Measurements from ENCODE around the gene NDUFV3. TPM values are rescaled to one million over a fixed set of nuclear protein-coding genes. Genes with fewer than 3 reads are reported as not detected.

NDUFV3 gene
- total RNA-seq (2022; extraction: Qiagen RNA extraction; ENCODE audit: low read depth): 20.7 to 23.6 TPM (median 21.5 TPM) in 5 replicates

DNA sequence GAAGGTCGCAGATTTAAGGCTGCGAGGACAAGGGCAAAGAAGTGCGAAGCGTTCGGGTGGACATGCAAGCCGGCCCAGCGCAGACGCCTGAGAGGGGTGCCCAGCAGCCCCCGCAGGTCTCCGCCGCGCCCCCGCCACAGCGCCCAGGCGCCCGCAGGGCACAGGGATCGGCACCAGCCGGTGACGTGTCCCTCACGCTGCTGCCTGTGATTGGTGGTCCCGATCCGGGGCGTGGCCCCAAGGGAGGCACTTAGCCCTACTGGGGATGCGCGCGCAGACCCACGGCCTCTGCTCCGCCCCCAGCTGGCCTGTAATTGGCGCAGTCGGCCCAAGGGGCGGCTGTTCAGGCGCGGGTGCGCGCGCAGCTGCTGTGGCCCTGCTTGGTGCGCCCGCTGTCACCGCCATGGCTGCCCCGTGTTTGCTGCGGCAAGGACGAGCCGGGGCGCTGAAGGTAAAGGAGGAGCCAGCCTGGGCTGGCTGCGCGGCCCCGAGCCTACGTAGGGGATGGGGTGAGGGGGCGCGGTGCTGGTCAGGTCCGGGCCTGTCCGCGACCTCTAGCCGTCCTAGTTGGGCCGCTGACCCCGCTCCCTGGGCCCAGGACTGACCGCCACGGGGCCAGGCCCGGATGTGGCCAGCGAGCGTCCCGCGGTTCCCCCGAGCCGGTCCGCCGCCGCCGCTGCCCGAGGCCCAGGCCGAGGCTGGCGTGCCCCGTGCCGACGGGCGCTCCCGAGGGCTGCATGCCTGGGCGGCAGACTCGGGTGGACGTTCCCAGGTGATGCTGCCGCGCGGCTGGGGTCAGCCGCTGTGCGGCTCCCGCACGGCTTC, at the start of gene NDUFV3:
NDUFV3 (plus strand) TSS at position 379 of the 825 bp plus-strand sequence; CDS start at position 404, 25 bp downstream.

GRCh38 chr21:42878993-42879787, 13.9 kb upstream of the NDUFV3 start, which contains the start of gene WDR4:
TSS of gene WDR4 (minus strand) at chr21:42879539. CDS start at chr21:42879495, 44 bp downstream.

DNA sequence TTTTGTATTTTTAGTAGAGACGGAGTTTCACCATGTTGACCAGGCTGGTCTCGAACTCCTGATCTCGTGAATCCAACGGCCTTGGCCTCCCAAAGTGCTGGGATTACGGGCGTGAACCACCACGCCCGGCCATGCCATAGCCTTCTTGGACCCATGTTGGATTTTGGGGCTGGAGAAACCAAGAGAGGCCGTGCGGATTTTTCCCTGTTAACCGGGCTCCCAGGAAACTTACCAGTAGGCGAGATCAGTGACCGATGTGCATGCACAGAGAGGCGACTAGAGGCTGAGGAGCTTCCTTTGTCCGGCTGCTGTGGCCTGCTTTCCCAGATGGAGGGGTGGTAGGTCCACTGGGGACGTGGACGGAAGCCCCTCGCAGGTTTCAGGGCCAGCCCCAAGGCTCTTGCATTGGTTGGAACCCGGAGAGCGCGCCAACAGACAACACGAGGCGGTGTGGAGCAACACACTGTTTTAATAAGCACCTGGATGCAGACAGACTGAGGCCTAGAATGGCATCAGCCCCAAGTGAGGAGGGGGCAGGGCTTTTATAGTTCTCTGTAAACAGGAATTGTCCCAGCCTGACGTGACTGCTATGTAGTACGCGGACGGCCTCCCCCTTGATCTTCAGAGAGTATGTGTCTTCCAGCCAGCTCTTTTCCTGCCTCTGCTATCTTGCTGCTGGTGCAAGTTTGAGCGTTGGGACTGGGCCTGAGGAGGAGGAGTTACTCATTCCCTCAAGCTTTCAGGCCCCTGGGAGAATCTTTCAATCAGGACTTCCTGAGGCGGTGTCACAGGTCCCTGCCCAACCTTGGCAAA, 32.2 kb downstream of the NDUFV3 start, which contains the start of gene ERVH48-1:
ERVH48-1 (minus strand) TSS at position 517 of the 813 bp plus-strand sequence. CDS start 6,624 bp downstream, outside the sequence.

Other genes with a start within 250 kb of the NDUFV3 start
- 0.92 to 1.5 TPM (median 1.1 TPM) in 5 replicates for gene PDE9A, start 239.7 kb upstream of the NDUFV3 start, total RNA-seq (2022; extraction: Qiagen RNA extraction; ENCODE audit: low read depth)
- 22.9 to 32.5 TPM (median 31.3 TPM) in 5 replicates for gene WDR4, start 13.8 kb upstream of the NDUFV3 start, total RNA-seq (2022; extraction: Qiagen RNA extraction; ENCODE audit: low read depth)
- gene ERVH48-1, start 32.3 kb downstream of the NDUFV3 start, total RNA-seq (2022; extraction: Qiagen RNA extraction; ENCODE audit: low read depth): not detected in 5 replicates
- 5.7 to 6.8 TPM (median 5.9 TPM) in 5 replicates for gene PKNOX1, start 81.3 kb downstream of the NDUFV3 start, total RNA-seq (2022; extraction: Qiagen RNA extraction; ENCODE audit: low read depth)
- gene CBS, start 182.5 kb downstream of the NDUFV3 start, total RNA-seq (2022; extraction: Qiagen RNA extraction; ENCODE audit: low read depth): 10.8 to 11.9 TPM (median 11.7 TPM) in 5 replicates
- gene U2AF1, start 214.3 kb downstream of the NDUFV3 start, total RNA-seq (2022; extraction: Qiagen RNA extraction; ENCODE audit: low read depth): 52.0 to 75.8 TPM (median 62.6 TPM) in 5 replicates